Testis (tissue), 2 donors: ENCODE data around the gene SAP130.

Experiments
- POLR2A ChIP-seq: fragments of 450-650 bp; IDR thresholded peaks from one replicate; pipeline ENCODE4 v1.6.1; 2017; ENCODE audit warnings: antibody characterized with exemption, mild to moderate bottlenecking, moderate library complexity
- TF ChIP-seq, protein P1 (sequence below), 3 experiments: fragments of 450-650 bp in 2 of 3; fragments of 200-600 bp in 1 of 3; sonication (generic) in 1 of 3; IDR thresholded peaks; one replicate each; pipeline ENCODE4 v1.5.1; 2016 to 2019; ENCODE audit warnings: antibody characterized with exemption in 3 of 3, mild to moderate bottlenecking in 2 of 3, moderate library complexity in 1 of 3

GRCh38 chr2:127953849-127954248 is 74.0 kb downstream of the SAP130 start:
- TF ChIP-seq, protein P1, sequence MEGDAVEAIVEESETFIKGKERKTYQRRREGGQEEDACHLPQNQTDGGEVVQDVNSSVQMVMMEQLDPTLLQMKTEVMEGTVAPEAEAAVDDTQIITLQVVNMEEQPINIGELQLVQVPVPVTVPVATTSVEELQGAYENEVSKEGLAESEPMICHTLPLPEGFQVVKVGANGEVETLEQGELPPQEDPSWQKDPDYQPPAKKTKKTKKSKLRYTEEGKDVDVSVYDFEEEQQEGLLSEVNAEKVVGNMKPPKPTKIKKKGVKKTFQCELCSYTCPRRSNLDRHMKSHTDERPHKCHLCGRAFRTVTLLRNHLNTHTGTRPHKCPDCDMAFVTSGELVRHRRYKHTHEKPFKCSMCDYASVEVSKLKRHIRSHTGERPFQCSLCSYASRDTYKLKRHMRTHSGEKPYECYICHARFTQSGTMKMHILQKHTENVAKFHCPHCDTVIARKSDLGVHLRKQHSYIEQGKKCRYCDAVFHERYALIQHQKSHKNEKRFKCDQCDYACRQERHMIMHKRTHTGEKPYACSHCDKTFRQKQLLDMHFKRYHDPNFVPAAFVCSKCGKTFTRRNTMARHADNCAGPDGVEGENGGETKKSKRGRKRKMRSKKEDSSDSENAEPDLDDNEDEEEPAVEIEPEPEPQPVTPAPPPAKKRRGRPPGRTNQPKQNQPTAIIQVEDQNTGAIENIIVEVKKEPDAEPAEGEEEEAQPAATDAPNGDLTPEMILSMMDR (IDR thresholded peaks at IDR 0.05), result no peak
- no peak for TF ChIP-seq POLR2A
